GM23338 (cell line): ENCODE data around the gene HIVEP2. TPM values are rescaled to one million over a fixed set of nuclear protein-coding genes. Genes with fewer than 3 reads are reported as not detected.

Experiments
- ATAC-seq: fragments of 200-7000 bp; cut with Tn5 transposase; 3 replicates; pipeline ENCODE4 v1.9.1; 2020
- DNase-seq: peaks from one replicate; pipeline ENCODE4 v3.0.0-alpha.2; 2015; ENCODE audit warnings: low spot score
- H2AFZ ChIP-seq: fragments of 200-600 bp; sonication (generic); 2 replicates; pipeline ENCODE4 v1.8.0; 2016; ENCODE audit warnings: antibody characterized with exemption, mild to moderate bottlenecking, moderate library complexity
- H3F3A ChIP-seq: fragments of 200-600 bp; sonication (generic); replicated peaks from 2 replicates; pipeline ENCODE4 v1.8.0; 2017; ENCODE audit warnings: antibody characterized with exemption, mixed run types, low read depth
- H3K27ac ChIP-seq: fragments of 200-600 bp; sonication (generic); 2 replicates; pipeline ENCODE4 v1.6.1; 2016; ENCODE audit warnings: low read depth
- H3K27me3 ChIP-seq: fragments of 200-600 bp; sonication (generic); 2 replicates; pipeline ENCODE4 v1.8.0; 2016; ENCODE audit warnings: mild to moderate bottlenecking, mixed run types, moderate library complexity; ENCODE audit not compliant: insufficient read depth
- H3K36me3 ChIP-seq: fragments of 200-600 bp; sonication (generic); 2 replicates; pipeline ENCODE4 v1.8.0; 2016; ENCODE audit warnings: mild to moderate bottlenecking; ENCODE audit not compliant: insufficient read depth
- H3K4me1 ChIP-seq: fragments of 200-600 bp; sonication (generic); 2 replicates; pipeline ENCODE4 v1.8.0; 2016; ENCODE audit warnings: mild to moderate bottlenecking, moderate library complexity; ENCODE audit not compliant: insufficient read depth
- H3K4me2 ChIP-seq: fragments of 200-600 bp; sonication (generic); 2 replicates; pipeline ENCODE4 v1.7.1; 2017; ENCODE audit warnings: mixed run types
- H3K4me3 ChIP-seq: fragments of 200-600 bp; sonication (generic); 2 replicates; pipeline ENCODE4 v1.6.1; 2016; ENCODE audit warnings: mixed run types
- H3K79me2 ChIP-seq: fragments of 200-600 bp; sonication (generic); replicated peaks from 2 replicates; pipeline ENCODE4 v1.8.0; 2017; ENCODE audit warnings: mild to moderate bottlenecking; ENCODE audit not compliant: insufficient read depth
- H3K9me2 ChIP-seq: fragments of 200-600 bp; sonication (generic); 2 replicates; pipeline ENCODE4 v1.8.0; 2017; ENCODE audit not compliant: insufficient read depth
- H4K20me1 ChIP-seq: fragments of 200-600 bp; sonication (generic); replicated peaks from 2 replicates; pipeline ENCODE4 v1.8.0; 2017; ENCODE audit warnings: mild to moderate bottlenecking; ENCODE audit not compliant: insufficient read depth
- H3K27ac Mint-ChIP-seq: 2 replicates; pipeline ENCODE4 v1.8.0; 2020; ENCODE audit warnings: inconsistent platforms, mild to moderate bottlenecking, moderate library complexity, mixed read lengths
- H3K27me3 Mint-ChIP-seq: 3 replicates; pipeline ENCODE4 v1.8.0; 2022; ENCODE audit warnings: low read depth, mild to moderate bottlenecking, moderate library complexity, mixed read lengths, inconsistent platforms; ENCODE audit not compliant: insufficient read depth, poor library complexity
- H3K36me3 Mint-ChIP-seq: 3 replicates; pipeline ENCODE4 v1.8.0; 2021; ENCODE audit warnings: low read depth, mild to moderate bottlenecking, inconsistent platforms, moderate library complexity, mixed read lengths
- H3K4me1 Mint-ChIP-seq: 3 replicates; pipeline ENCODE4 v1.8.0; 2020; ENCODE audit warnings: mild to moderate bottlenecking, inconsistent platforms, mixed read lengths
- H3K4me3 Mint-ChIP-seq: 3 replicates; pipeline ENCODE4 v1.8.0; 2021; ENCODE audit warnings: moderate library complexity, mild to moderate bottlenecking, inconsistent platforms, mixed read lengths
- H3K9me3 Mint-ChIP-seq: 3 replicates; pipeline ENCODE4 v1.8.0; 2020; ENCODE audit warnings: moderate library complexity, mild to moderate bottlenecking, inconsistent platforms, mixed read lengths
- CREB1 ChIP-seq: fragments of 250-450 bp; sonication (Bioruptor Pico); IDR thresholded peaks from 2 replicates; pipeline ENCODE4 v1.5.0; 2020; ENCODE audit warnings: low read depth, mild to moderate bottlenecking, moderate library complexity
- EZH2 ChIP-seq: fragments of 200-600 bp; sonication (generic); IDR thresholded peaks from one replicate; pipeline ENCODE4 v1.8.0; 2017; ENCODE audit warnings: antibody characterized with exemption, mild to moderate bottlenecking, low read depth; ENCODE audit not compliant: unreplicated experiment
- JUNB ChIP-seq: IDR thresholded peaks from one replicate; pipeline ENCODE4 v1.6.1; 2016; ENCODE audit warnings: antibody characterized with exemption; ENCODE audit not compliant: unreplicated experiment
- NANOG ChIP-seq: IDR thresholded peaks from 2 replicates; pipeline ENCODE4 v1.6.1; 2016; ENCODE audit warnings: antibody characterized with exemption, borderline replicate concordance
- STAT1 ChIP-seq: IDR thresholded peaks from one replicate; pipeline ENCODE4 v1.6.1; 2016; ENCODE audit warnings: antibody characterized with exemption; ENCODE audit not compliant: unreplicated experiment
- ZNF114 ChIP-seq: fragments of 250-450 bp; sonication (Bioruptor Pico); IDR thresholded peaks from 2 replicates; pipeline ENCODE4 v1.5.0; 2020; ENCODE audit warnings: mild to moderate bottlenecking, moderate library complexity
- ZNF331 ChIP-seq: fragments of 250-450 bp; sonication (Bioruptor Pico); IDR thresholded peaks from 2 replicates; pipeline ENCODE4 v1.5.0; 2020; ENCODE audit warnings: low read depth, mild to moderate bottlenecking, moderate library complexity
- polyA plus RNA-seq: library from polyadenylated mRNA; unstranded; fragments of >200 nt; fragmentation: Nextera tagmentation; extraction: Ambion mirVana; gene quantifications from 2 replicates; pipeline ENCODE4 v1.2.1, GENCODE V29; 2016
- total RNA-seq: library from RNA; depleted of rRNA; stranded (reverse); fragments of >200 nt; shearing (Covaris generic); gene quantifications from 2 replicates; pipeline ENCODE4 v1.2.3, GENCODE V29; 2014
- TF ChIP-seq, protein P1 (sequence below): IDR thresholded peaks from one replicate; pipeline ENCODE4 v1.6.1; 2018; ENCODE audit warnings: antibody characterized with exemption; ENCODE audit not compliant: unreplicated experiment
- TF ChIP-seq, protein P2 (sequence below): IDR thresholded peaks from 2 replicates; pipeline ENCODE4 v1.6.1; 2016; ENCODE audit warnings: antibody characterized with exemption
- TF ChIP-seq, protein P3 (sequence below): fragments of 250-450 bp; sonication (Bioruptor Pico); IDR thresholded peaks from 2 replicates; pipeline ENCODE4 v1.5.0; 2020; ENCODE audit warnings: mild to moderate bottlenecking, moderate library complexity

Gene HIVEP2
- total and polyA plus RNA-seq, 2 experiments from 2014 or later = 1.5 to 7.4 TPM

DNA sequence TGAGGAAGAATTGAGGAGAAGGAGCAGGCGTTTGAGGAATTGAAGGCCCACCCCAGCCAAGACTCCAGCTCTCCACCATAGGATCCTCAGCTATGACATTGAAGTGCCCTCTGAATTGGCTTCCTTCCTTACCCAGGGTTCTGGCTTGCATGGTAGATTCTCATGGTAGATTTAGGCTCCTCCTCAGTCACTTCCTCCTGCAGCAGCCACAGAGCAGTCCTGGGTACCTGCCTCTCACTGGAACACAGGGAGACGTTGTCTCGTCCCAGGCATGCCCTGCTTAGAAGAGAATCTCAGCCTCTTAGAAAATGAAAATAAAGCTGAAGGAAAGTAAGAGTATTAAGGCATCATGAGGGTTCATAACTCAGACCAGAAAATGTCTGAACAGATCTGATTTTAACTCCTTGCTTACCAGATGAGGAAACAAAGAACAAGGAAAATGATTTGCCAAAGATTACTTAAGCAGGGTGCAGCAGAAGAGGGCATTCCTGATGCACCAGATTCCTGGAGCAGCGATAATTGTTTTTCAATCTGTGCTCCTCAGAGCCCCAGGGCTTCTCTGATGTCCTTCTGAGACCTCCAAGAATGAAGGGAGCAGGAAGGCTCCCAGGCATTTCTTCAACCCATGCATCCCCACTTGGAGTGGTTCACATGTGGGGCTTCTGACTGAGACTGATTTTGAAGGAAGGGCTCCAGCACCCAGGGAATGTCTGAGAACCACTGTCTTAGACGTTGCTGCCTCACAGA, 219.8 kb downstream of the HIVEP2 start:
- no peaks in the 10 kb centered on the region for H3F3A ChIP-seq
- DNase-seq (no peak), ATAC-seq (no peak)
- H3K27ac ChIP-seq = no peak overlapping the region
- H3K27me3 Mint-ChIP-seq = peaks cover 7% of the 10 kb centered on the region
- TF ChIP-seq, protein P1, sequence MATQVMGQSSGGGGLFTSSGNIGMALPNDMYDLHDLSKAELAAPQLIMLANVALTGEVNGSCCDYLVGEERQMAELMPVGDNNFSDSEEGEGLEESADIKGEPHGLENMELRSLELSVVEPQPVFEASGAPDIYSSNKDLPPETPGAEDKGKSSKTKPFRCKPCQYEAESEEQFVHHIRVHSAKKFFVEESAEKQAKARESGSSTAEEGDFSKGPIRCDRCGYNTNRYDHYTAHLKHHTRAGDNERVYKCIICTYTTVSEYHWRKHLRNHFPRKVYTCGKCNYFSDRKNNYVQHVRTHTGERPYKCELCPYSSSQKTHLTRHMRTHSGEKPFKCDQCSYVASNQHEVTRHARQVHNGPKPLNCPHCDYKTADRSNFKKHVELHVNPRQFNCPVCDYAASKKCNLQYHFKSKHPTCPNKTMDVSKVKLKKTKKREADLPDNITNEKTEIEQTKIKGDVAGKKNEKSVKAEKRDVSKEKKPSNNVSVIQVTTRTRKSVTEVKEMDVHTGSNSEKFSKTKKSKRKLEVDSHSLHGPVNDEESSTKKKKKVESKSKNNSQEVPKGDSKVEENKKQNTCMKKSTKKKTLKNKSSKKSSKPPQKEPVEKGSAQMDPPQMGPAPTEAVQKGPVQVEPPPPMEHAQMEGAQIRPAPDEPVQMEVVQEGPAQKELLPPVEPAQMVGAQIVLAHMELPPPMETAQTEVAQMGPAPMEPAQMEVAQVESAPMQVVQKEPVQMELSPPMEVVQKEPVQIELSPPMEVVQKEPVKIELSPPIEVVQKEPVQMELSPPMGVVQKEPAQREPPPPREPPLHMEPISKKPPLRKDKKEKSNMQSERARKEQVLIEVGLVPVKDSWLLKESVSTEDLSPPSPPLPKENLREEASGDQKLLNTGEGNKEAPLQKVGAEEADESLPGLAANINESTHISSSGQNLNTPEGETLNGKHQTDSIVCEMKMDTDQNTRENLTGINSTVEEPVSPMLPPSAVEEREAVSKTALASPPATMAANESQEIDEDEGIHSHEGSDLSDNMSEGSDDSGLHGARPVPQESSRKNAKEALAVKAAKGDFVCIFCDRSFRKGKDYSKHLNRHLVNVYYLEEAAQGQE = no peak
- TF ChIP-seq JUNB (no peak), ZNF114 (CRISPR knock-in tag) (no peak), CREB1 (CRISPR knock-in tag) (no peak), STAT1 (no peak), NANOG (no peak), EZH2 (no peak), ZNF331 (CRISPR knock-in tag) (no peak)
- TF ChIP-seq, protein P2, sequence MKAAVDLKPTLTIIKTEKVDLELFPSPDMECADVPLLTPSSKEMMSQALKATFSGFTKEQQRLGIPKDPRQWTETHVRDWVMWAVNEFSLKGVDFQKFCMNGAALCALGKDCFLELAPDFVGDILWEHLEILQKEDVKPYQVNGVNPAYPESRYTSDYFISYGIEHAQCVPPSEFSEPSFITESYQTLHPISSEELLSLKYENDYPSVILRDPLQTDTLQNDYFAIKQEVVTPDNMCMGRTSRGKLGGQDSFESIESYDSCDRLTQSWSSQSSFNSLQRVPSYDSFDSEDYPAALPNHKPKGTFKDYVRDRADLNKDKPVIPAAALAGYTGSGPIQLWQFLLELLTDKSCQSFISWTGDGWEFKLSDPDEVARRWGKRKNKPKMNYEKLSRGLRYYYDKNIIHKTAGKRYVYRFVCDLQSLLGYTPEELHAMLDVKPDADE = no peak
- TF ChIP-seq, protein P3, sequence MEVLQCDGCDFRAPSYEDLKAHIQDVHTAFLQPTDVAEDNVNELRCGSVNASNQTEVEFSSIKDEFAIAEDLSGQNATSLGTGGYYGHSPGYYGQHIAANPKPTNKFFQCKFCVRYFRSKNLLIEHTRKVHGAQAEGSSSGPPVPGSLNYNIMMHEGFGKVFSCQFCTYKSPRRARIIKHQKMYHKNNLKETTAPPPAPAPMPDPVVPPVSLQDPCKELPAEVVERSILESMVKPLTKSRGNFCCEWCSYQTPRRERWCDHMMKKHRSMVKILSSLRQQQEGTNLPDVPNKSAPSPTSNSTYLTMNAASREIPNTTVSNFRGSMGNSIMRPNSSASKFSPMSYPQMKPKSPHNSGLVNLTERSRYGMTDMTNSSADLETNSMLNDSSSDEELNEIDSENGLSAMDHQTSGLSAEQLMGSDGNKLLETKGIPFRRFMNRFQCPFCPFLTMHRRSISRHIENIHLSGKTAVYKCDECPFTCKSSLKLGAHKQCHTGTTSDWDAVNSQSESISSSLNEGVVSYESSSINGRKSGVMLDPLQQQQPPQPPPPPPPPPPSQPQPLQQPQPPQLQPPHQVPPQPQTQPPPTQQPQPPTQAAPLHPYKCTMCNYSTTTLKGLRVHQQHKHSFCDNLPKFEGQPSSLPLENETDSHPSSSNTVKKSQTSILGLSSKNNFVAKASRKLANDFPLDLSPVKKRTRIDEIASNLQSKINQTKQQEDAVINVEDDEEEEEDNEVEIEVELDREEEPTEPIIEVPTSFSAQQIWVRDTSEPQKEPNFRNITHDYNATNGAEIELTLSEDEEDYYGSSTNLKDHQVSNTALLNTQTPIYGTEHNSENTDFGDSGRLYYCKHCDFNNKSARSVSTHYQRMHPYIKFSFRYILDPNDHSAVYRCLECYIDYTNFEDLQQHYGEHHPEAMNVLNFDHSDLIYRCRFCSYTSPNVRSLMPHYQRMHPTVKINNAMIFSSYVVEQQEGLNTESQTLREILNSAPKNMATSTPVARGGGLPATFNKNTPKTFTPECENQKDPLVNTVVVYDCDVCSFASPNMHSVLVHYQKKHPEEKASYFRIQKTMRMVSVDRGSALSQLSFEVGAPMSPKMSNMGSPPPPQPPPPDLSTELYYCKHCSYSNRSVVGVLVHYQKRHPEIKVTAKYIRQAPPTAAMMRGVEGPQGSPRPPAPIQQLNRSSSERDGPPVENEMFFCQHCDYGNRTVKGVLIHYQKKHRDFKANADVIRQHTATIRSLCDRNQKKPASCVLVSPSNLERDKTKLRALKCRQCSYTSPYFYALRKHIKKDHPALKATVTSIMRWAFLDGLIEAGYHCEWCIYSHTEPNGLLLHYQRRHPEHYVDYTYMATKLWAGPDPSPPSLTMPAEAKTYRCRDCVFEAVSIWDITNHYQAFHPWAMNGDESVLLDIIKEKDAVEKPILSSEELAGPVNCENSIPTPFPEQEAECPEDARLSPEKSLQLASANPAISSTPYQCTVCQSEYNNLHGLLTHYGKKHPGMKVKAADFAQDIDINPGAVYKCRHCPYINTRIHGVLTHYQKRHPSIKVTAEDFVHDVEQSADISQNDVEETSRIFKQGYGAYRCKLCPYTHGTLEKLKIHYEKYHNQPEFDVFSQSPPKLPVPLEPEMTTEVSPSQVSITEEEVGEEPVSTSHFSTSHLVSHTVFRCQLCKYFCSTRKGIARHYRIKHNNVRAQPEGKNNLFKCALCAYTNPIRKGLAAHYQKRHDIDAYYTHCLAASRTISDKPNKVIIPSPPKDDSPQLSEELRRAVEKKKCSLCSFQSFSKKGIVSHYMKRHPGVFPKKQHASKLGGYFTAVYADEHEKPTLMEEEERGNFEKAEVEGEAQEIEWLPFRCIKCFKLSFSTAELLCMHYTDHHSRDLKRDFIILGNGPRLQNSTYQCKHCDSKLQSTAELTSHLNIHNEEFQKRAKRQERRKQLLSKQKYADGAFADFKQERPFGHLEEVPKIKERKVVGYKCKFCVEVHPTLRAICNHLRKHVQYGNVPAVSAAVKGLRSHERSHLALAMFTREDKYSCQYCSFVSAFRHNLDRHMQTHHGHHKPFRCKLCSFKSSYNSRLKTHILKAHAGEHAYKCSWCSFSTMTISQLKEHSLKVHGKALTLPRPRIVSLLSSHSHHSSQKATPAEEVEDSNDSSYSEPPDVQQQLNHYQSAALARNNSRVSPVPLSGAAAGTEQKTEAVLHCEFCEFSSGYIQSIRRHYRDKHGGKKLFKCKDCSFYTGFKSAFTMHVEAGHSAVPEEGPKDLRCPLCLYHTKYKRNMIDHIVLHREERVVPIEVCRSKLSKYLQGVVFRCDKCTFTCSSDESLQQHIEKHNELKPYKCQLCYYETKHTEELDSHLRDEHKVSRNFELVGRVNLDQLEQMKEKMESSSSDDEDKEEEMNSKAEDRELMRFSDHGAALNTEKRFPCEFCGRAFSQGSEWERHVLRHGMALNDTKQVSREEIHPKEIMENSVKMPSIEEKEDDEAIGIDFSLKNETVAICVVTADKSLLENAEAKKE = no peak
- no peak overlapping the region for H3K4me2 ChIP-seq
- no peak overlapping the region for H3K4me3 Mint-ChIP-seq
- H4K20me1 ChIP-seq = no peaks in the 10 kb centered on the region
- H3K4me1 Mint-ChIP-seq = peaks cover 9% of the 10 kb centered on the region
- peaks cover 11% of the 10 kb centered on the region; the same call in 1 of the 2 replicates for H3K9me2 ChIP-seq
- no peaks in the 10 kb centered on the region for H3K9me3 Mint-ChIP-seq
- H2AFZ ChIP-seq = peak overlapping the region; percentile 59
- H3K79me2 ChIP-seq = no peaks in the 10 kb centered on the region
- no peaks in the 10 kb centered on the region for H3K27me3 ChIP-seq
- no peak overlapping the region for H3K27ac Mint-ChIP-seq
- H3K4me3 ChIP-seq = no peak overlapping the region
- no peaks in the 10 kb centered on the region for H3K36me3 Mint-ChIP-seq
- H3K4me1 ChIP-seq = 0 out of 2 replicates have a peak, but pooled peaks cover 5% of the 10 kb centered on the region
- H3K36me3 ChIP-seq = no peaks in the 10 kb centered on the region
